ENCODE measurements around the gene TARS1. TPM values are rescaled to one million over a fixed set of nuclear protein-coding genes. Genes with fewer than 3 reads are reported as not detected.
"Not testable (repeated sequence)": the region's sequence is repeated elsewhere in the genome, so short reads cannot be mapped to it uniquely, and the experiment has no call there.

Gene TARS1
- total RNA-seq, 1 donor from 2014 or later = 320 TPM

DNA sequence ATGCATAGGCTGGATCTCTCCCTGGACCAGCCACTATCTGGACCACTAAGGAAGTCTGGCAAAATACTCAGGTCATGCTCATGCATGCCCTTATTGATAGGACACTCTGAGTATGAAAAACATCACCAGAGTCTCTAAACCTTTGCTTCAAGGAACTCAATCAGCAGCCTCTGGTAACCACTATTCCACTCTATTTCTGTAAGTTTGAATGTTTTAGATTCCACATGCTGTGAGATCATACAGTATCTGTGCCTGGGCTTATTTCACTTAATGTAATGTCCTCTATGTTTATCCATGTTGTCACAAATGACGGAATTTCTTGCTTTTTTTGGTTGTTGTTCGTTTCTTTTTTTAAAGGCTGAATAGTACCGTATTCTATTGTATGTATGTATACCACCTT lies 68.3 kb downstream of the TARS1 start:
- no peak for DNase-seq (ENCODE audit: low read depth)
- Histone ChIP-seq H3K27me3 (ENCODE audit: control insufficient read depth, insufficient read depth, low read length) (no peaks in the 10 kb centered on the region), H3K4me3 (ENCODE audit: low read depth, low read length) (no peak overlapping the region), H3K36me3 (ENCODE audit: control insufficient read depth, insufficient read depth, low read length) (no peaks in the 10 kb centered on the region)
- TF ChIP-seq, protein P1, sequence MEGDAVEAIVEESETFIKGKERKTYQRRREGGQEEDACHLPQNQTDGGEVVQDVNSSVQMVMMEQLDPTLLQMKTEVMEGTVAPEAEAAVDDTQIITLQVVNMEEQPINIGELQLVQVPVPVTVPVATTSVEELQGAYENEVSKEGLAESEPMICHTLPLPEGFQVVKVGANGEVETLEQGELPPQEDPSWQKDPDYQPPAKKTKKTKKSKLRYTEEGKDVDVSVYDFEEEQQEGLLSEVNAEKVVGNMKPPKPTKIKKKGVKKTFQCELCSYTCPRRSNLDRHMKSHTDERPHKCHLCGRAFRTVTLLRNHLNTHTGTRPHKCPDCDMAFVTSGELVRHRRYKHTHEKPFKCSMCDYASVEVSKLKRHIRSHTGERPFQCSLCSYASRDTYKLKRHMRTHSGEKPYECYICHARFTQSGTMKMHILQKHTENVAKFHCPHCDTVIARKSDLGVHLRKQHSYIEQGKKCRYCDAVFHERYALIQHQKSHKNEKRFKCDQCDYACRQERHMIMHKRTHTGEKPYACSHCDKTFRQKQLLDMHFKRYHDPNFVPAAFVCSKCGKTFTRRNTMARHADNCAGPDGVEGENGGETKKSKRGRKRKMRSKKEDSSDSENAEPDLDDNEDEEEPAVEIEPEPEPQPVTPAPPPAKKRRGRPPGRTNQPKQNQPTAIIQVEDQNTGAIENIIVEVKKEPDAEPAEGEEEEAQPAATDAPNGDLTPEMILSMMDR (IDR thresholded peaks at IDR 0.05; ENCODE audit: insufficient read depth, low read length, poor library complexity, severe bottlenecking) = no peak

DNA sequence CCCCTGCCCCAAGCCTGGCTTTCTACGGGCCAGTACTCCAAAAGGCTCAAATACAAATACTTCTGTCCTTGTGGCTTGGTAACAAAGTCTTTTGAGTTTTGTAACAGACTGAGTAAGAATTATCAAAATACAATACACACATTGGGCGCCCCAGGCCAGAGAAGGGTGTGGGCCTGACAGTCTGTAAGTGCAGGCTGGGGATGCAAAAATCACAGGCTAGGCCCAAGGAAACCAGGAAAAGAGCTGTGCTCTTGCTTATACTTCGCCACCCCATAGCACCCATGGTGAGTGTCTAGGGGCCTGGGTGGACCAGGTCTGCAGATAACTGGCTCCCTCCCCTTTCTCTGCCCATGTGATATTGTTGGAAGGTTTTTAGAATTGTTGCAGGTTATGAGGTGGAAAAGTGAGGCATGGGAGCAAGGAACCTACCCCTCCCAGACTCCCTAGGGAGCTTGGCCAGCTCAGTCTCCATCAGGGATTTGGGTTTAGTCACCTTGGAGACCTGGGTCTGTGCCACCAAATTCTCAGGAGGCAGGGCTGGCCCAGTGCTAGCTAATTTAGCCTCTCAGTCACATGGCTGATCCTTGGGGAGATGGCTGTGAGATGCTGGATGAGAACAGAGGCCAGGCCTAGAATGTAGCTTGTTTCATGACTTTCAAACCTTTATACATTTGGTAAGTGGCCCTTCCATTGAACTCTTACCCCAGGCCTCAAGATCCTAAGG lies 72.9 kb downstream of the TARS1 start:
- Histone ChIP-seq H3K27me3 (ENCODE audit: control insufficient read depth, insufficient read depth, low read length) (no peaks in the 10 kb centered on the region), H3K36me3 (ENCODE audit: control insufficient read depth, insufficient read depth, low read length) (no peaks in the 10 kb centered on the region), H3K4me3 (ENCODE audit: low read depth, low read length) (no peak overlapping the region)
- no peak for DNase-seq (ENCODE audit: low read depth)
- TF ChIP-seq, protein P1 (IDR thresholded peaks at IDR 0.05; ENCODE audit: insufficient read depth, low read length, poor library complexity, severe bottlenecking) = no peak

DNA sequence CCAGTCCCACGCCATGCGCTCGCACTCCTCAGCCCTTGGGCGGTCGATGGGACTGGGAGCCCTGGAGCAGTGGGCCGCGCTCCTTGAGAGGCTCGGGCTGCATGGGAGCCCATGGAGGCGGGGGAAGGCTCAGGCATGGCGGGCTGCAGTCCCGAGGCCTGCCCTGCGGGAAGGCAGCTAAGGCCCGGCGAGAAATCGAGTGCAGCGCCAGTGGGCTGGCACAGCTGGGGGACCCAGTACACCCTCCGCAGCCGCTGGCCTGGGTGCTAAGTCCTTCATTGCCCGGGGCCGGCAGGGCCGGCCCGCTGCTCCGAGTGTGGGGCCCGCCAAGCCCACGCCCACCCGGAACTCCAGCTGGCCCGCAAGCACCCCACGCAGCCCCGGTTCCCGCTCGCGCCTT lies 74.6 kb downstream of the TARS1 start:
- not testable (repeated sequence) for H3K4me3 ChIP-seq (ENCODE audit: low read depth, low read length); DNase-seq (ENCODE audit: low read depth); H3K36me3 ChIP-seq (ENCODE audit: control insufficient read depth, insufficient read depth, low read length); H3K27me3 ChIP-seq (ENCODE audit: control insufficient read depth, insufficient read depth, low read length)

DNA sequence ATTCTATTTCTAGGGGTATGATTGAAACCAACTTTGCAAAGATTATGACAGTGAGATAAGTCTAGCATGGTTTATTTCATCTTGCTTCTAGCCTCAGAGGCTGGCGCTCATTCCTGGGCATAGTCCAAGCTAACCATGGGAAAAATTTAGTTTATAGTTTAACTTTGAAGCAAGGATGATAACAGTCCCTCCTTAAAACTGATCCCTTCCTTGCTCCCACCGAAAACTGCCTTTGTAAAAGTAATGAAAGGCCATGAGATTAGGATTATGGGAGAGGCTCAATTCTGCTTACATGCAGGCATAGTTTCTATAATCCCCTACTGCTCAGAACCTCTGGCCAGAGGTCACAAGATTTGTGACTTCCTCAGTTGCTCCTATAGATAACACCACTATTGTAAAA lies 75.7 kb downstream of the TARS1 start:
- H3K4me3 ChIP-seq (ENCODE audit: low read depth, low read length) = no peak overlapping the region
- no peaks in the 10 kb centered on the region for H3K36me3 ChIP-seq (ENCODE audit: control insufficient read depth, insufficient read depth, low read length)
- TF ChIP-seq, protein P1 (IDR thresholded peaks at IDR 0.05; ENCODE audit: insufficient read depth, low read length, poor library complexity, severe bottlenecking) = no peak
- DNase-seq (ENCODE audit: low read depth) = no peak
- H3K27me3 ChIP-seq (ENCODE audit: control insufficient read depth, insufficient read depth, low read length) = no peaks in the 10 kb centered on the region
